DMS153 treated with DMSO at 0.1 percent for 48 hours (cell line): ENCODE measurements around the gene YJU2.
"Not testable (repeated sequence)": the region's sequence is repeated elsewhere in the genome, so short reads cannot be mapped to it uniquely, and the experiment has no call there.

Experiments used
- DNase-seq: peaks from one replicate; lab custom pipeline; 2025; ENCODE audit not compliant: unreplicated experiment; lab: John Stamatoyannopoulos, UW

Gene YJU2

DNA sequence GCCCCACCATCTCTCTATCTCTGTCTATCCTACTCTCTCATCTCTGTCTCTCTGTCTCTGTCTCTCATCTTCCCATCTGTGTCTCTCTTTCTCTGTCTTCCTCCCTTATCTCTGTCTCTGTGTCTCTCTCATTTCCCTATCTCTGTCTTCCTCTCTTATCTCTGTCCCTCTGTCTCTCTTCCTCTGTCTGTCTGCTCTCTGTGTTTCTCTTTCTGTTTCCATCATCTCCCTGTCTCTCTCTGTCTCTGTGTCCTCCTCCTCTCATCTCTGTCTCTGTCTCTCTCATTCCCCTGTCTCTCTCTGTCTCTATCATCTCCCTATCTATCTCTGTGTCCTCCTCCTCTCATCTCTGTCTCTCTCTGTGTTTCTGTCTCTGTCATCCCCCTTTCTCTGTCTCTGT is 19.1 kb upstream of the YJU2 start:
- no peak for DNase-seq

DNA sequence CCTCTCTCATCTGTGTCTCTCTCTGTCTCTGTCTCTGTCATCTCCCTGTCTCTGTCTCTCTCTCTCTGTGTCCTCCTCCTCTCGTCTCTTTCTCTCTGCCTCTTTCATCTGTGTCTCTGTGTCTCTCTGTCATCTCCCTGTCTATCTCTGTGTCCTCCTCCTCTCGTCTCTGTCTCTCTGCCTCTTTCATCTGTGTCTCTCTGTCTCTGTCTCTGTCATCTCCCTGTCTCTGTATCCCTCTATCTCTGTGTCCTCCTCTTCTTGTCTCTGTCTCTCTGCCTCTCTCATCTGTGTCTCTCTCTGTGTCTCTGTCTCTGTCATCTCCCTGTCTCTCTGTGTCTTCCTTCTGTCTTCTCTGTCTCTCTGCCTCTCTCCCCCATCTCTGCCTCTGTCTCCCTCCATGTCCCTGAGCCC is 18.1 kb upstream of the YJU2 start:
- DNase-seq, result no peak

- no peak for DNase-seq
Observed at GRCh38 chr19:4229179-4229931, 17.5 kb upstream of the YJU2 start, which contains the start of gene EBI3. Gene EBI3 (plus strand): TSS chr19:4229523. CDS start chr19:4229551, 28 bp downstream.

DNA sequence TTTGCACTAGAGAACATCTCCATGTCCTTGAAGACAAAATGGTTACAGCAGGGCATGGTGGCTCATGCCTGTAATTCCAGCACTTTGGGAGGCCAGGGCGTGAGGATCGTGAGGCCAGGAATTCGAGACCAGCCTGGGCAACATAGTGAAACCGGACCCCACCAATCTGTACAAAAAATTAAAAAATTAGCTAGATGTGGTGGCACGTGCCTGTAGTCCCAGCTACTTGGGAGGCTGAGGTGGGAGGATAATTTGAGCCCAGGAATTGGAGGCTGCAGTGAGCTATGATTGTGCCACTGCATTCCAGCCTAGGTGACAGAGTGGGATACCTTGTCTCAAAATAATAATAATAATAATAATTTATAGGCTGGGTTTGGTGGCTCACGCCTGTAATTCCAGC is 16.6 kb upstream of the YJU2 start:
- DNase-seq, result not testable (repeated sequence)

DNA sequence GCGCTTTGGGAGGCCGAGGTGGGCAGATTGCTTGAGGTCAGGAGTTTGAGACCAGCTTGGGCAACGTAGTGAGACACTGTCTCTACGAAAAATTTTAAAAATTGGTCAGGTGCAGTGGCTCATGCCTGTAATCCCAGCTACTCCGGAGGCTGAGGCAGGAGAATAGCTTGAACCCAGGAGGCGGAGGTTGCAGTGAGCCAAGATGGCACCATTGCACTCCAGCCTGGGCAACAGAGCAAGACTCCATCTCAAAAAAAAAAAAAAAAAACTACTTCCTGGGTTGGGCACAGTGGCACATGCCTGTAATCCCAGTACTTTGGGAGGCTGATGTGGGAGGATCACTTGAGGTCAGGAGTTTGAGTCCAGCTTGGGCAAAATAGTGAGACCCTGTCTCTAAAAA is 15.4 kb upstream of the YJU2 start:
- not testable (repeated sequence) for DNase-seq

DNA sequence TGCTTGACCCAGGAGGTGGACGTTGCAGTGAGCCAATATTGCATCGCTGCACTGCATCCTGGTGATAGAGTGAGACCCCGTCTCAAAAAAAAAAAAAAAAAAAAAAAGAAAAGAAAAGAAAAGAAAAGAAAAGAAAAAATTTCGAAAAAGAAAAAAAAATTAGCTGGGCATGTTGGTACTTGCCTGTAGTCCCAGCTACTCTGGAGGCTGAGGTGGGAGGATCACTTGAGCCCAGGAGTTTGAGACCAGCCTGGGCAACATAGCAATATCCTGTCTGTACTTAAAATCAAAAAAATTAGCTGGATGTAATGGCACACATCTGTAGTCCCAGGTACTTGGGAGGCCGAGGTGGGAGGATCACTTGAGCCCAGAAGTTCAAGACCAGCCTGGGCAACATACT is 14.7 kb upstream of the YJU2 start:
- not testable (repeated sequence) for DNase-seq

DNA sequence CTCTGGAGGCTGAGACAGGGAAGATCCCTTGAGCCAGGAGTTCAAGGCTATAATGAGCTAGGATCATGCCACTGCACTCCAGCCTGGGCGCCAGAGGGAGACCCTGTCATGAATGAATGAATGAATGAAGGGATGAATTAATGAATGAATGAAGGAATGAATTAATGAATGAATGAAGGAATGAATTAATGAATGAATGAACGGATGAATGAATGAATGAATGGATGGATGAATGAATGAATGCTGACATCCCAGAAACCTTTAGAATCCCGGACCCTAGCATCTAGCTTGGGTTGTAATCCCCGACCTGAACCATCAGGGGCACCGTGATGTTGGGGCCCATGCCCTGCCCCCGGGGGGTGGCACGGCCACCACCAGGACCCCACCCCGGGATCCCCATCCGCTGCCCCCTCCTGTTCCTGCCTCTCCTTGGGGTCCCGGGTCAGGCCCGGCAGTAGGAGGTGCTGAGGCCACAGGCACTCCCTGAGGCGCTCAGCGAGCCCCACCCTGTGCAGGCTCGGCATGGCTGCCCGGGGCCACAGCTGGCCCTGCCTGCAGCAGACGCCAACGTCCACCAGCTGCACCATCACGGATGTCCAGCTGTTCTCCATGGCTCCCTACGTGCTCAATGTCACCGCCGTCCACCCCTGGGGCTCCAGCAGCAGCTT is 14.1 kb upstream of the YJU2 start:
- no peak for DNase-seq

DNA sequence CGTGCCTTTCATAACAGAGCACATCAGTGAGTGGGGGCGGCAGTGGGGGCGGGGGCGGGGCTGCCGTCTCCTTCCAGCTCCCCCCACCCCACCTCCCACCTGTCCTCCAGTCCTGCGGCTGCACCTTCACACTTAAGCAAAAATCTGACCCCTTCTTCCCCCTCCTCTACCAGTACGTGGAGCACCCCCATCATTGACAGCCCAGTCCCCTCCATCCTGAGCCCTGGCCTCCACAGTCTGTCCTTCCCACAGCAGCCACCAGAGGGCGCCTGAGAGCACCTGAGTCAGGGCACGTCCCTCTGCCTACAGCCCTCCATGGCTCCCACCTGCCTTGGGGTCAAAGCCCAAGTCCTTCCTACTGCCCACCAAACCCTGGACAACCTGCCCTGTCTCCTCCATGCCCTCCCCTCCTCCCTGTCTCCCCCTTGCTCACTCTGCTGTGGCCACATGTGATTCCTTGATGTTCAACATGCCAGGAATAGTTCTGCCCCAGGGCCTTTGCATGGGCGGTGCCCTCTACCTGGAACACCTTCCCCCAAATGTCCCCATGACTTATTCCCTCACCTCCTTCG is 13.5 kb upstream of the YJU2 start:
- no peak for DNase-seq

DNA sequence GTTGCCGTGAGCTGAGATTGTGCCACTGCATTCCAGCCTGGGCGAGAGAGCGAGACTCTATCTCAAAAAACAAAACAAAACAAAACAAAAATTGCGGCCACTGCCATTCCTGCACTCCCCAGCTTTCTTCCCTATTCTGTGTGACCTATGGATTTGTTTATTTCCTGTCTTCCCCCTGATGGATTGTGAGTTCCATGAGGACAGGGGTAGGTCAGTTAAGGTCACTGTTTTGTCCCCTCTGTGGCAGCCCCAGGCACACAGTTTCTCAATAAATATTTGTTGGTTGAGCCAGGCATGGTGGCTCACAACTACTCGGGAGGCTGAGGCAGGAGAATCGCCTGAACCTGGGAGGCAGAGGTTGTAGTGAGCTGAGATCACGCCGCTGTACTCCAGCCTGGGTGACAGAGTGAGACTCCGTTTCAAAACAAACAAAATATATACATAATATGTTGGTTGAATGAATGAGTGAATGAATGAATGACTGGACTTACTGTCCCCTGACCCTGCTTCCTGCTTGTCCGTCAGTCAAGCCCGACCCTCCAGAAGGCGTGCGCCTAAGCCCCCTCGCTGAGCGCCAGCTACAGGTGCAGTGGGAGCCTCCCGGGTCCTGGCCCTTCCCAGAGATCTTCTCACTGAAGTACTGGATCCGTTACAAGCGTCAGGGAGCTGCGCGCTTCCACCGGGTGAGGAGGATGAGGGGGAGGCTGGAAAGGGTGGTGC is 12.6 kb upstream of the YJU2 start:
- DNase-seq, result no peak

GRCh38 chr19:4234862-4235201 is 12.0 kb upstream of the YJU2 start:
- DNase-seq, result no peak

- DNase-seq, result not testable (repeated sequence)
Observed at GRCh38 chr19:4237510-4237909, 9.4 kb upstream of the YJU2 start.

- DNase-seq, result no peak
Observed at GRCh38 chr19:4238831-4239230, 8.0 kb upstream of the YJU2 start.

GRCh38 chr19:4241824-4242430 is 5.0 kb upstream of the YJU2 start:
- no peak for DNase-seq

DNA sequence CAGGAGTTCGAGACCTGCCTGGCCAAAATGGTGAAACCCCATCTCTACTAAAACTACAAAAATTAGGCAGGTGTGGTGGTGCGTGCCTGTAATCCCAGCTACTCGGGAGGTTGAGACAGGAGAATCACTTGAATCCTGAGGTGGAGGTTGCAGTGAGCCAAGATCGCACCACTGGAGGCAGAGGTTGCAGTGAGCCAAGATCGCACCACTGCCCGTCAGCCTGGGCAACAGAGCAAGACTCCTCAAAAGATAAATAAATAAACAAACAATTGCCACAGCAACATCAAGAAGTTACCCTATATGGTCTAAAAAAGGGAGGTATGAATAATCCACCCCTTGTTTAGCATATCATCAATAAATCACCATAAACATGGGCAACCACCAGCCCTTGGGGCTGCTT is 942 bp upstream of the YJU2 start:
- not testable (repeated sequence) for DNase-seq

DNA sequence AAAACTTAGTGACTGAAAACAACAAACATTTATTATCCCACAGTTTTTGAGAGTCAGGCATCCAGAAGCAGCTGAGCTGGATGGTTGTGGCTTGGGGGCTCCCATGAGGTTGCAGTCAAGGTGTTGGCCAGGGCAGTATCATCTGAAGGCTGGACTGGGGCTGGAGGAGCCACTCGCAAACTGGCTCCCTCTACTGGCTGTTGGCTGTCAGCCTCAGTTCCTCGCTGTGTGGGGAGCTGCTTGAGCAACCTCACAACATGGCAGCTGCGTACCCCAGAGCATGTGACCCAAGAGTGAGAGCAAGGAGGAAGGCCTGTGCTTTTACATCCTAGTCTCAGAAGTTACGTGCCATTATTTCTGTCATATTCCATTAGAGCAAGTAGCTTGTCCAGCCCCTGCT is 9.7 kb downstream of the YJU2 start:
- DNase-seq, result no peak

GRCh38 chr19:4257025-4257424 is 10.1 kb downstream of the YJU2 start:
- no peak for DNase-seq

- no peak for DNase-seq
Observed at GRCh38 chr19:4258181-4258580, 11.3 kb downstream of the YJU2 start.

- no peak for DNase-seq
Observed at GRCh38 chr19:4260613-4261191, 13.8 kb downstream of the YJU2 start.

- no peak for DNase-seq
Observed at GRCh38 chr19:4264812-4265211, 17.9 kb downstream of the YJU2 start.

GRCh38 chr19:4266253-4267000 is 19.5 kb downstream of the YJU2 start:
- no peak for DNase-seq
